Osteoblast (primary cell): Measurements from ENCODE around the gene GNAS-AS1. TPM values are rescaled to one million over a fixed set of nuclear protein-coding genes. Genes with fewer than 3 reads are reported as not detected.

Experiments
- DNase-seq: peaks from one replicate; pipeline ENCODE4 v3.0.0; 2011; ENCODE audit warnings: low spot score, mixed read lengths; ENCODE audit not compliant: insufficient read length; ENCODE audit errors: missing footprints
- H2AFZ ChIP-seq: 2 replicates; pipeline ENCODE4 v1.6.0; 2011; ENCODE audit warnings: mild to moderate bottlenecking, low read length
- H3K27ac ChIP-seq: 2 replicates; pipeline ENCODE4 v1.5.1; 2011; ENCODE audit warnings: mild to moderate bottlenecking, low read depth, low read length, moderate library complexity
- H3K27me3 ChIP-seq: 2 replicates; pipeline ENCODE4 v1.6.0; 2012; ENCODE audit warnings: mild to moderate bottlenecking, control low read depth, inconsistent platforms, low read length, moderate library complexity; ENCODE audit not compliant: insufficient read depth
- H3K36me3 ChIP-seq: 2 replicates; pipeline ENCODE4 v1.5.1; 2011; ENCODE audit warnings: mild to moderate bottlenecking, low read length, control low read depth, moderate library complexity; ENCODE audit not compliant: insufficient read depth
- H3K4me1 ChIP-seq: 2 replicates; pipeline ENCODE4 v1.5.1; 2011; ENCODE audit warnings: mild to moderate bottlenecking, low read length, control low read depth, moderate library complexity; ENCODE audit not compliant: insufficient read depth
- H3K4me2 ChIP-seq: 2 replicates; pipeline ENCODE4 v1.6.0; 2011; ENCODE audit warnings: mild to moderate bottlenecking, low read length; ENCODE audit not compliant: insufficient read depth
- H3K4me3 ChIP-seq: fragments of 200-600 bp; sonication (generic); 3 replicates; pipeline ENCODE4 v1.5.1; 2012; ENCODE audit warnings: mild to moderate bottlenecking, low read length, inconsistent platforms; ENCODE audit not compliant: insufficient read depth
- H3K79me2 ChIP-seq: 2 replicates; pipeline ENCODE4 v1.6.0; 2012; ENCODE audit warnings: mild to moderate bottlenecking, low read length, control low read depth, inconsistent platforms; ENCODE audit not compliant: insufficient read depth
- H3K9me3 ChIP-seq: 2 replicates; pipeline ENCODE4 v1.5.1; 2011; ENCODE audit warnings: low read depth, low read length, control low read depth
- H4K20me1 ChIP-seq: 2 replicates; pipeline ENCODE4 v1.6.0; 2012; ENCODE audit warnings: mild to moderate bottlenecking, low read length, control low read depth; ENCODE audit not compliant: insufficient read depth
- CTCF ChIP-seq: IDR thresholded peaks from 2 replicates; pipeline ENCODE4 v1.5.1; 2011; ENCODE audit warnings: mild to moderate bottlenecking, low read depth, low read length, moderate library complexity; ENCODE audit errors: extremely low read depth
- total RNA-seq: library from RNA; depleted of rRNA; stranded (reverse); fragments of >200 nt; gene quantifications from 2 replicates; pipeline ENCODE4 v1.2.3, GENCODE V29; 2012

The GNAS-AS1 gene
- total RNA-seq, 1 donor = 0.72 TPM

GRCh38 chr20:58800134-58800871 lies 50.4 kb downstream of the GNAS-AS1 start:
- H2AFZ ChIP-seq = no peak overlapping the region

GRCh38 chr20:58797371-58798338 lies 53.0 kb downstream of the GNAS-AS1 start:
- H3K79me2 ChIP-seq = no peaks in the 10 kb centered on the region
- TF ChIP-seq CTCF = no peak
- no peak for DNase-seq
- peaks cover 17% of the 10 kb centered on the region for H3K27me3 ChIP-seq
- H3K36me3 ChIP-seq = no peaks in the 10 kb centered on the region
- peaks cover 8% of the 10 kb centered on the region for H3K4me1 ChIP-seq
- no peaks in the 10 kb centered on the region for H3K9me3 ChIP-seq
- H2AFZ ChIP-seq = no peak overlapping the region
- H3K4me2 ChIP-seq = no peak overlapping the region
- H3K27ac ChIP-seq = no peak overlapping the region
- no peak overlapping the region for H3K4me3 ChIP-seq
- no peaks in the 10 kb centered on the region for H4K20me1 ChIP-seq

More at GRCh38 chr20:58800134-58800871, 50.4 kb downstream of the GNAS-AS1 start:
- Histone ChIP-seq H3K36me3 (no peaks in the 10 kb centered on the region), H3K4me2 (peak overlapping the region; percentile 36), H3K27ac (no peak overlapping the region), H4K20me1 (no peaks in the 10 kb centered on the region), H3K27me3 (peaks cover 24% of the 10 kb centered on the region), H3K9me3 (no peaks in the 10 kb centered on the region), H3K79me2 (no peaks in the 10 kb centered on the region), H3K4me1 (peaks cover 8% of the 10 kb centered on the region), H3K4me3 (peak overlapping the region; percentile 16)
- TF ChIP-seq CTCF = no peak
- no peak for DNase-seq

GRCh38 chr20:58795923-58796245 lies 54.8 kb downstream of the GNAS-AS1 start:
- H3K4me3 ChIP-seq = no peak overlapping the region
- peaks cover 8% of the 10 kb centered on the region for H3K4me1 ChIP-seq
- no peaks in the 10 kb centered on the region for H3K9me3 ChIP-seq
- no peak overlapping the region for H3K27ac ChIP-seq
- H3K27me3 ChIP-seq = peaks cover 27% of the 10 kb centered on the region
- DNase-seq = no peak
- no peak overlapping the region for H3K4me2 ChIP-seq
- no peaks in the 10 kb centered on the region for H4K20me1 ChIP-seq
- H3K79me2 ChIP-seq = no peaks in the 10 kb centered on the region
- no peak overlapping the region for H2AFZ ChIP-seq
- no peaks in the 10 kb centered on the region for H3K36me3 ChIP-seq
- TF ChIP-seq CTCF = no peak
